ENCODE results near the gene TLX3. TPM values are rescaled to one million over a fixed set of nuclear protein-coding genes. Genes with fewer than 3 reads are reported as not detected.

The TLX3 gene
- total RNA-seq: not detected in 3 replicates
- long read RNA-seq: 0 reads

DNA sequence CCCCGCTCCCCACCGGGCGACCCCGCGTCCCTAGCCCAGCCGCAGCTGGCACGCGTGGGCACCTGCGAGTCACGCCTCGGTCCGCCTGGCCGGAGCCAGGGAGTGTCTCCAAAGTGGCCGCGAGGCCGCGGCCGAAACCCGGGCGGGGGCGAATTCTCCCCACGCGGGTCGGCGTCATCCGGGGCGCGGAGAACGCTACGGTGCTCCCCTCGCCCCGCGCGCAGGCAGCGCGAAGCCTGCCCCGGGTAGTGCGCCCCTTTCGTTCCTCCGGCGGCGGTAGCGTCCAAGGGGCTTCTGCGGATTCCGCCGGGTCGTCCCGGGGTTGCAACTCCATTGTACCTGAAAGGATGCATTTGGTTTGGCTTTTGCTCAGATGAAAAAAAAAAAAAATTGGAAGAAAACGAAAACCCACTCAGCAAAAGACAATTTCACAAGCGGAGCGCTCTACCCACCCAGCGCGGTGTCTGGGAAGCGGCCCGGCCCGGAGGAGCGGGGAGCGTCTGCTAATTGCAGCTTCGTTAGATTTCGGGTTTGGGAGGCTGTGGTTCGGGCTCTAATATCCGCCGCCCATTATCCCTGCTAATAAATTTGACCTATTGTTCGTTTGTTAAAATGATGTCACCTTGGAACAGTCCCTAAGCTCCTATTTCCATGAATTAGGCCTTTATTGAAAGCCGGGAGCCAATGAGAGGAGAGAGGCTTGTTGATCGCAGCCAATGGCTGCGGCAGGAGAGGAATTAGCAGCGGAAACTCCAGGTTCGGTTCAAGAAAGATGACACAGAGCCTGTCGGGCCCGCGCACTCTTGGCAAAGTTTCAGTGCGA is at the start of gene TLX3:
Gene TLX3, plus strand, starts transcription at position 796 of the 823 bp plus-strand sequence. CDS start 118 bp downstream, outside the sequence.
- no peak within 1 kb of the TSS for H3K27ac Mint-ChIP-seq (ENCODE audit: unreplicated experiment)
- no peaks in the 10 kb centered on the region for H3K9me3 Mint-ChIP-seq (ENCODE audit: low read depth)
- DNase-seq (ENCODE audit: low spot score): no peak
- H3K4me3 Mint-ChIP-seq (ENCODE audit: unreplicated experiment): no peak within 1 kb of the TSS
- TF ChIP-seq CTCF (IDR thresholded peaks at IDR 0.05): no peak
- H3K27me3 Mint-ChIP-seq (ENCODE audit: low read depth): peaks cover 72% of the 10 kb centered on the region
- peaks cover 3% of the 10 kb centered on the region for H3K36me3 Mint-ChIP-seq (ENCODE audit: low read depth)
- peaks cover 26% of the 10 kb centered on the region for H3K4me1 Mint-ChIP-seq (ENCODE audit: low read depth)

DNA sequence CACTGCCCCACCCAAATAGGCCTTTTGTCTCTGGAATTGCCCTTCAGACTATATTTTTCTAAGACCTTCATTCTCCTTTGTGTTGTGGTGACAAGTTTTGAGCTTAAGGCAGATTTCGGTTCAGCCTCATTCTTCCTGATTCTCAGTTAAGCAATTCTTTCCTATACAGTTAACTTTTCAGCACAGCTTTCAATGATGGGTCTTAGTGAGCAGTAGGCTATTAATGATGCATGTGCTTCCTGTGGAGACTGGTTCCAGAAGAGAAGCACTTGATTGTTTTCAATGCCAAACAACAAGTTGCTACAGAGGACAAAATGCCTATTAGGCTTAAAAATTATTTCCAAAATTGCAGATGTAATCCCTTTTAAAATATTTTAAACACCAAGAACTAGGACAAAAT is 47.7 kb upstream of the TLX3 start:
- DNase-seq (ENCODE audit: low spot score): no peak
- Mint-ChIP-seq H3K4me1 (ENCODE audit: low read depth) (no peaks in the 10 kb centered on the region), H3K27me3 (ENCODE audit: low read depth) (no peaks in the 10 kb centered on the region), H3K36me3 (ENCODE audit: low read depth) (peaks cover 4% of the 10 kb centered on the region), H3K4me3 (ENCODE audit: unreplicated experiment) (no peak overlapping the region), H3K27ac (ENCODE audit: unreplicated experiment) (no peak overlapping the region), H3K9me3 (ENCODE audit: low read depth) (no peaks in the 10 kb centered on the region)
- TF ChIP-seq CTCF (IDR thresholded peaks at IDR 0.05): no peak

DNA sequence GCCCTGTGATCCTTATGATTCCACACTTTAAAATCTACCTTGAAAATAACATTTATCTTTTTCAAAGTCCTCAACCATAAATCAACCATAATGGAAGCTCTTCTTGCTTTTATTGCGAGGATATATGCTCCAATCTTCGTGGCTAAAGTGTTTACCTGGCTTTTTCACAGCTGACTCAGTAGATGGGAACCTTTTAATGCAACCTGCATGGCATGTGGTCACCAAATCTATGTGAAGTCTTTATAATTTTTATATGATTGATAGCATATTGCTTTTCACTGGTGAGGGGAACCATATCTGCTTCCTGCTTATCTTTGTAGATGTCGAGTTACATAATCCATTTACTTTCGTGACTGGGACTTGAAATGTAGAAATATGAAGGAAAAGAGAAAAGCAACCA is 47.1 kb upstream of the TLX3 start:
- peaks cover 4% of the 10 kb centered on the region for H3K36me3 Mint-ChIP-seq (ENCODE audit: low read depth)
- H3K27ac Mint-ChIP-seq (ENCODE audit: unreplicated experiment): no peak overlapping the region
- H3K4me3 Mint-ChIP-seq (ENCODE audit: unreplicated experiment): no peak overlapping the region
- no peaks in the 10 kb centered on the region for H3K4me1 Mint-ChIP-seq (ENCODE audit: low read depth)
- H3K9me3 Mint-ChIP-seq (ENCODE audit: low read depth): no peaks in the 10 kb centered on the region
- no peaks in the 10 kb centered on the region for H3K27me3 Mint-ChIP-seq (ENCODE audit: low read depth)
- no peak for TF ChIP-seq CTCF (IDR thresholded peaks at IDR 0.05)
- no peak for DNase-seq (ENCODE audit: low spot score)

GRCh38 chr5:171263181-171263580 is 45.9 kb upstream of the TLX3 start:
- no peaks in the 10 kb centered on the region for H3K27me3 Mint-ChIP-seq (ENCODE audit: low read depth)
- DNase-seq (ENCODE audit: low spot score): no peak
- H3K27ac Mint-ChIP-seq (ENCODE audit: unreplicated experiment): no peak overlapping the region
- no peaks in the 10 kb centered on the region for H3K4me1 Mint-ChIP-seq (ENCODE audit: low read depth)
- H3K9me3 Mint-ChIP-seq (ENCODE audit: low read depth): no peaks in the 10 kb centered on the region
- no peak for TF ChIP-seq CTCF (IDR thresholded peaks at IDR 0.05)
- H3K4me3 Mint-ChIP-seq (ENCODE audit: unreplicated experiment): no peak overlapping the region
- H3K36me3 Mint-ChIP-seq (ENCODE audit: low read depth): peaks cover 4% of the 10 kb centered on the region

- DNase-seq (ENCODE audit: low spot score): no peak
- Mint-ChIP-seq H3K27me3 (ENCODE audit: low read depth) (no peaks in the 10 kb centered on the region), H3K27ac (ENCODE audit: unreplicated experiment) (no peak overlapping the region), H3K4me3 (ENCODE audit: unreplicated experiment) (no peak overlapping the region), H3K9me3 (ENCODE audit: low read depth) (no peaks in the 10 kb centered on the region), H3K36me3 (ENCODE audit: low read depth) (peaks cover 4% of the 10 kb centered on the region), H3K4me1 (ENCODE audit: low read depth) (peaks cover 12% of the 10 kb centered on the region)
- no peak for TF ChIP-seq CTCF (IDR thresholded peaks at IDR 0.05)
Measured at GRCh38 chr5:171264843-171265242, 44.2 kb upstream of the TLX3 start.

All from chondrocyte (in vitro differentiated cells).